CD14-positive monocyte (primary cell): ENCODE results near the gene S1PR3. TPM values are rescaled to one million over a fixed set of nuclear protein-coding genes. Genes with fewer than 3 reads are reported as not detected.
A peak's percentile ranks its signal among the peaks of the same experiment; 100 is the strongest.

Experiments
- DNase-seq, 3 donors: peaks; one replicate each; pipeline ENCODE4 v3.0.0-alpha.2; 2011 to 2022
- H2AFZ ChIP-seq: 2 replicates; pipeline ENCODE4 v1.6.0; 2012; ENCODE audit warnings: mild to moderate bottlenecking, low read depth, low read length, inconsistent platforms; ENCODE audit not compliant: insufficient read depth, poor library complexity, severe bottlenecking
- H3K27ac ChIP-seq, 2 donors: 1 replicate in 1 of 2; 2 replicates in 1 of 2; pipeline ENCODE4 v1.5.1; 2012 to 2013; ENCODE audit warnings: low read length in 2 of 2, control low read depth in 1 of 2, inconsistent platforms in 1 of 2, low read depth in 1 of 2, mild to moderate bottlenecking in 1 of 2
- H3K27me3 ChIP-seq, 2 donors: one replicate each; pipeline versions ENCODE4 v1.6.0 to v1.6.1; 2011 to 2013; ENCODE audit warnings: low read length in 2 of 2; ENCODE audit not compliant: control insufficient read depth in 2 of 2, insufficient read depth in 2 of 2
- H3K36me3 ChIP-seq, 2 donors: replicated peaks in 1 of 2; 1 replicate in 1 of 2; 2 replicates in 1 of 2; pipeline versions ENCODE4 v1.5.1 to v1.6.1; 2012 to 2013; ENCODE audit warnings: low read length in 2 of 2, control low read depth in 1 of 2, inconsistent platforms in 1 of 2, mild to moderate bottlenecking in 1 of 2; ENCODE audit not compliant: insufficient read depth in 2 of 2, control insufficient read depth in 1 of 2
- H3K4me1 ChIP-seq, 2 donors: 1 replicate in 1 of 2; 2 replicates in 1 of 2; pipeline versions ENCODE4 v1.5.1 to v1.6.1; 2012 to 2013; ENCODE audit warnings: low read length in 2 of 2, control low read depth in 1 of 2, inconsistent platforms in 1 of 2, mild to moderate bottlenecking in 1 of 2, moderate library complexity in 1 of 2; ENCODE audit not compliant: insufficient read depth in 2 of 2, control insufficient read depth in 1 of 2
- H3K4me2 ChIP-seq: replicated peaks from 2 replicates; pipeline ENCODE3; 2012; ENCODE audit warnings: low read length, moderate library complexity, mild to moderate bottlenecking; ENCODE audit not compliant: poor library complexity, severe bottlenecking; ENCODE audit errors: extremely low read depth
- H3K4me3 ChIP-seq, 3 experiments: fragments of 200-600 bp in 1 of 3; sonication (generic) in 1 of 3; replicated peaks in 1 of 3; 1 replicate in 2 of 3; 2 replicates in 1 of 3; pipeline ENCODE4 v1.5.1; 2011 to 2013; ENCODE audit warnings: low read length in 3 of 3, mild to moderate bottlenecking in 3 of 3, control low read depth in 2 of 3, low read depth in 2 of 3, inconsistent platforms in 1 of 3, moderate library complexity in 1 of 3
- H3K79me2 ChIP-seq: 2 replicates; pipeline ENCODE4 v1.6.0; 2012; ENCODE audit warnings: mild to moderate bottlenecking, control low read depth, inconsistent platforms, low read length, moderate library complexity; ENCODE audit not compliant: insufficient read depth
- H3K9ac ChIP-seq: 2 replicates; pipeline ENCODE4 v1.6.0; 2017; ENCODE audit warnings: low read length, mild to moderate bottlenecking; ENCODE audit not compliant: insufficient read depth, poor library complexity, severe bottlenecking
- H3K9me3 ChIP-seq, 2 donors: replicated peaks in 1 of 2; 1 replicate in 1 of 2; 2 replicates in 1 of 2; pipeline versions ENCODE4 v1.5.1 to v1.6.1; 2012 to 2013; ENCODE audit warnings: low read length in 2 of 2, control low read depth in 1 of 2; ENCODE audit not compliant: control insufficient read depth in 1 of 2, insufficient read depth in 1 of 2
- H4K20me1 ChIP-seq: 2 replicates; pipeline ENCODE4 v1.6.0; 2012; ENCODE audit warnings: mild to moderate bottlenecking, low read length, control low read depth, moderate library complexity; ENCODE audit not compliant: insufficient read depth
- H3K27ac Mint-ChIP-seq, 7 donors: one replicate each; pipeline ENCODE4 v1.8.0; 2020; ENCODE audit warnings: mild to moderate bottlenecking in 7 of 7, mixed read lengths in 7 of 7, moderate library complexity in 6 of 7, inconsistent platforms in 2 of 7
- H3K27me3 Mint-ChIP-seq, 3 donors: one replicate each; pipeline ENCODE4 v1.8.0; 2021 to 2022; ENCODE audit warnings: low read depth in 3 of 3, mild to moderate bottlenecking in 3 of 3, mixed read lengths in 3 of 3, moderate library complexity in 3 of 3, inconsistent platforms in 1 of 3
- H3K36me3 Mint-ChIP-seq, 2 donors: one replicate each; pipeline ENCODE4 v1.8.0; 2020; ENCODE audit warnings: mixed read lengths in 2 of 2, inconsistent platforms in 1 of 2, mild to moderate bottlenecking in 1 of 2
- H3K4me1 Mint-ChIP-seq: one replicate; pipeline ENCODE4 v1.8.0; 2020; ENCODE audit warnings: mild to moderate bottlenecking, mixed read lengths
- H3K4me3 Mint-ChIP-seq, 2 donors: one replicate each; pipeline ENCODE4 v1.8.0; 2020; ENCODE audit warnings: mild to moderate bottlenecking in 2 of 2, mixed read lengths in 2 of 2, moderate library complexity in 1 of 2
- H3K9me3 Mint-ChIP-seq, 7 donors: one replicate each; pipeline ENCODE4 v1.8.0; 2020 to 2022; ENCODE audit warnings: mixed read lengths in 7 of 7, mild to moderate bottlenecking in 6 of 7, moderate library complexity in 6 of 7, inconsistent platforms in 2 of 7
- WGBS: methylation state at CpG from one replicate; pipeline ENCODE4 v1.1.5; 2013; ENCODE audit warnings: missing lambda C conversion rate; ENCODE audit not compliant: insufficient coverage; 5-methylcytosine and 5-hydroxymethylcytosine counted together
- intact Hi-C, 2 donors: fragments of 100-400 bp; cut with micrococcal nuclease; formaldehyde crosslinking; loops; one replicate each; pipeline versions ENCODE4 v1.15.0 to v1.15.1; 2023
- polyA plus RNA-seq, 3 donors: library from polyadenylated mRNA; depleted of rRNA in 1 of 3; unstranded in 2 of 3; stranded (reverse) in 1 of 3; fragments of 300-500 nt in 2 of 3; fragments of >200 nt in 1 of 3; fragmentation: Illumina TruSeq in 2 of 3; gene quantifications; 1 replicate in 2 of 3; 2 replicates in 1 of 3; pipeline ENCODE4 v1.2.3, GENCODE V29; 2012 to 2021
- TF ChIP-seq, protein P1 (sequence below): fragments of 200-600 bp; IDR thresholded peaks from one replicate; pipeline ENCODE4 v1.8.0; 2022; ENCODE audit warnings: antibody characterized with exemption, mild to moderate bottlenecking

S1PR3 gene
- polyA plus RNA-seq, 3 donors: 28.2 to 59.7 (median 30.6) TPM

DNA sequence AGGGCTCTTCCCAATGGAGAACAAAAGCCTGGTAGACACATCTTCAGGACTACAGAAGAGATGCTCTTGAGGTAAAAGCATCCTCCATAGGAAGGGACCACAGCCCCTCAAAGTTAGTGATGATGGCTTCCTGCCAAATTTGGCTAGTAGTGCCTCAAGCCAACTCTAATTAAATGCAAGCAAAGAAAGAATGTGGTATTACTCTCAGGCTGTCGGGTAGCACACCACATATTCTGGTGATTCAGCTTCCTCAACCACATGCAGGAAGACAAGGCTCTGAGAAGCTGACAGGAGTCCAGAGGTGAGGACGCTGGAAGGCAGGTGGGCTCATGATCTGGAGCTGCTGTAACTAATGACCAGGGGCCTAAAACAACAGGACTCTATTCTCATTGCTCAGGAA lies 37.2 kb upstream of the S1PR3 start:
- DNase-seq: peak in 1 of 3 donors; percentile 27
- Histone ChIP-seq H4K20me1 (no peaks in the 10 kb centered on the region), H3K4me3 (no peak overlapping the region), H3K36me3 (no peaks in the 10 kb centered on the region), H3K4me1 (peaks cover 52 to 53% of the 10 kb centered on the region in 2 donors), H3K9ac (no peak overlapping the region), H2AFZ (peak overlapping the region; percentile 79), H3K27ac (no peak overlapping the region), H3K27me3 (peaks cover 0 to 2% of the 10 kb centered on the region in 2 donors), H3K4me2 (peak overlapping the region; percentile 40), H3K79me2 (no peaks in the 10 kb centered on the region), H3K9me3 (no peaks in the 10 kb centered on the region)
- intact Hi-C loops: loop anchor here (5.0 to 10.0 kb wide), 3 partner anchors 33 to 49 kb away; no protein-coding TSS in a partner anchor
- Mint-ChIP-seq H3K4me3 (no peak overlapping the region), H3K9me3 (peaks cover 0 to 10% (median 0%) of the 10 kb centered on the region in 7 donors), H3K27ac (peak overlapping the region in 1 of 7 donors; percentile 78), H3K4me1 (peaks cover 60% of the 10 kb centered on the region), H3K36me3 (peaks cover 3% of the 10 kb centered on the region in 2 donors), H3K27me3 (peaks cover 2 to 20% (median 17%) of the 10 kb centered on the region in 3 donors)
- TF ChIP-seq, protein P1, sequence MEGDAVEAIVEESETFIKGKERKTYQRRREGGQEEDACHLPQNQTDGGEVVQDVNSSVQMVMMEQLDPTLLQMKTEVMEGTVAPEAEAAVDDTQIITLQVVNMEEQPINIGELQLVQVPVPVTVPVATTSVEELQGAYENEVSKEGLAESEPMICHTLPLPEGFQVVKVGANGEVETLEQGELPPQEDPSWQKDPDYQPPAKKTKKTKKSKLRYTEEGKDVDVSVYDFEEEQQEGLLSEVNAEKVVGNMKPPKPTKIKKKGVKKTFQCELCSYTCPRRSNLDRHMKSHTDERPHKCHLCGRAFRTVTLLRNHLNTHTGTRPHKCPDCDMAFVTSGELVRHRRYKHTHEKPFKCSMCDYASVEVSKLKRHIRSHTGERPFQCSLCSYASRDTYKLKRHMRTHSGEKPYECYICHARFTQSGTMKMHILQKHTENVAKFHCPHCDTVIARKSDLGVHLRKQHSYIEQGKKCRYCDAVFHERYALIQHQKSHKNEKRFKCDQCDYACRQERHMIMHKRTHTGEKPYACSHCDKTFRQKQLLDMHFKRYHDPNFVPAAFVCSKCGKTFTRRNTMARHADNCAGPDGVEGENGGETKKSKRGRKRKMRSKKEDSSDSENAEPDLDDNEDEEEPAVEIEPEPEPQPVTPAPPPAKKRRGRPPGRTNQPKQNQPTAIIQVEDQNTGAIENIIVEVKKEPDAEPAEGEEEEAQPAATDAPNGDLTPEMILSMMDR: no peak
- WGBS: no CpG with 5 or more reads among the region's 2 CpGs

DNA sequence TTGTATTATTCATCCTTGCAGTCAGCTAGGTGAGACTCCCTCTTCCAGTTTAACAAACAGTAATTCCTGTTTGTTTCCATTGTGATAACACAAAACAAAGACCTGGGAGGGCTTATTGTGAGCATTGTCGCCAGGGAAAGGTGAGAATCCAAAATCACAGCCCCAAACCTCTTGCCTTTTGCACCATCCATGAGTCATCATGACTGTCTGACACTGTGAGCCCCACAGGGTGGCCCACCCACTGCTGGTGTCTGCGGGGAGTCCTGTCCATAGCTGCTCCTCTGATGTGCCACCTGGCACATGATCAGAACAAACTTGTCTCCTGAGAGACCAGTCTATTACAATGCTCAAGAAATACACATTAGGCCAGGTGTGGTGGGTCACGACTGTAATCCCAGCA lies 33.7 kb upstream of the S1PR3 start:
- intact Hi-C loops: loop anchor here in 1 of 2 donors (10.0 kb wide), 1 partner anchor 53 kb away; no protein-coding TSS in a partner anchor
- H3K27me3 Mint-ChIP-seq: peaks cover 5 to 28% (median 27%) of the 10 kb centered on the region in 3 donors
- no peaks in the 10 kb centered on the region for H3K9me3 ChIP-seq

More for the DNA sequence above, 33.7 kb upstream of the S1PR3 start:
- Histone ChIP-seq H3K4me3 (no peak overlapping the region), H3K9ac (no peak overlapping the region), H3K27me3 (peaks cover 6 to 10% of the 10 kb centered on the region in 2 donors), H2AFZ (no peak overlapping the region), H4K20me1 (no peaks in the 10 kb centered on the region), H3K79me2 (no peaks in the 10 kb centered on the region), H3K27ac (no peak overlapping the region), H3K36me3 (no peaks in the 10 kb centered on the region), H3K4me2 (no peak overlapping the region), H3K4me1 (peaks cover 18 to 21% of the 10 kb centered on the region in 2 donors)
- H3K27ac Mint-ChIP-seq: no peak overlapping the region
- no peaks in the 10 kb centered on the region for H3K36me3 Mint-ChIP-seq
- H3K9me3 Mint-ChIP-seq: peaks cover 0 to 5% (median 0%) of the 10 kb centered on the region in 7 donors
- H3K4me3 Mint-ChIP-seq: no peak overlapping the region
- H3K4me1 Mint-ChIP-seq: peaks cover 30% of the 10 kb centered on the region
- TF ChIP-seq, protein P1: no peak
- DNase-seq: no peak
- WGBS: 88% methylated on average over 3 of the region's 3 CpGs
